ENCODE results near the gene PPM1M. TPM values are rescaled to one million over a fixed set of nuclear protein-coding genes. Genes with fewer than 3 reads are reported as not detected.

Gene PPM1M
- total and polyA plus RNA-seq, 10 of the 15 experiments (the other 5 are each of a cell fraction or from before 2014, with no cell fraction given): 7.3 to 24.8 (median 15.8) TPM

DNA sequence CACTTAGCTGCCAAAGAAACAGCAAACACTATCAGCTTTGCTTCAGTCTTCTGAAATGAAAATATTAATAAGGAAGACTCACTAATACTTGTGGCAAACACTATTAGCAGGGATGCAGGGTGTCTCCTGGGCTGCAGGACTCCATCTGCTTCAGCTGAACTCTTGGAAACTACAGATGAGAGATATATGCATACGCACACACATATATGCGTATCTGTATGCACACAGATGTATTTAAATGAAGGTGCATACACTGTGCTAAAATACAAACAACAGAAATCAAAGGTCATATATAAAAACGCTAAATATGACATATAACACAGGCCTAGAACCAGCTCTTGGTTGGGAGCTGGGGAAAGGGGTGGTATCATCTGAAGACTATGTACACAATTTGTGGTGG is 10.6 kb downstream of the PPM1M start (continued):
- no peak for TF ChIP-seq KLF5 (IDR thresholded peaks at IDR 0.05; ENCODE audit: partially characterized antibody)
- TF ChIP-seq E2F4 (IDR thresholded peaks at IDR 0.05; ENCODE audit: low read depth, low read length): no peak
- no peak for TF ChIP-seq NKRF (conservative IDR thresholded peaks at IDR 0.05)
- TF ChIP-seq PML (IDR thresholded peaks at IDR 0.05; ENCODE audit: low read length): no peak

- in situ Hi-C loops (cut with MboI): no loop called here
- FAIRE-seq: no peak
- Histone ChIP-seq H3K4me2 (ENCODE audit: control insufficient read depth, insufficient read depth) (no peak overlapping the region), H3K9ac (ENCODE audit: control insufficient read depth, insufficient read depth, low read length) (no peak overlapping the region), H3K4me3 (no peak overlapping the region), H3K36me3 (ENCODE audit: control insufficient read depth in 2 of 2, insufficient read depth in 2 of 2, low read length in 1 of 2) (peaks cover 33 to 48% of the 10 kb centered on the region in 2 experiments), H4K20me1 (ENCODE audit: control insufficient read depth, insufficient read depth) (no peaks in the 10 kb centered on the region), H3K27me3 (replicated peaks in 1 of 2; ENCODE audit: control insufficient read depth in 2 of 2, insufficient read depth in 2 of 2, low read length in 1 of 2) (no peaks in the 10 kb centered on the region), H3K9me3 (replicated peaks; ENCODE audit: control insufficient read depth, insufficient read depth, low read length) (no peaks in the 10 kb centered on the region), H2AFZ (ENCODE audit: control insufficient read depth, low read depth, low read length) (no peak overlapping the region), H3K4me1 (ENCODE audit: control insufficient read depth, insufficient read depth, low read length) (peaks cover 18% of the 10 kb centered on the region), H3K27ac (ENCODE audit: control insufficient read depth, insufficient read depth) (no peak overlapping the region), H3K79me2 (ENCODE audit: control insufficient read depth, insufficient read depth, low read length) (peaks cover 4% of the 10 kb centered on the region)
- intact Hi-C loops (cut with micrococcal nuclease; ENCODE audit: unreplicated experiment): no loop called here
- BruUV-seq (replicated peaks): no TSS peak
- ATAC-seq: no peak
- DNase-seq (ENCODE audit: low read depth, low spot score): no peak
- ChIA-PET RAD21 (ENCODE audit: unreplicated experiment) (no interaction called here), CTCF (interaction anchor here (1.9 kb wide), 1 partner anchor 25 kb away, joined by 9 read pairs; no protein-coding TSS in a partner anchor), SMC1A (ENCODE audit: uncharacterized antibody, unreplicated experiment) (interaction anchor here (0.9 to 1.7 kb wide), 2 partner anchors 15 to 16 kb away, joined by 3 to 4 read pairs; no protein-coding TSS in a partner anchor), POLR2A (interaction anchor here (1.0 kb wide), 1 partner anchor 13 kb away, joined by 3 read pairs; no protein-coding TSS in a partner anchor)
- 72% methylated on average over 4 of the region's 4 CpGs for WGBS (ENCODE audit: insufficient coverage, insufficient replicate concordance, low lambda C conversion rate, missing lambda C conversion rate)
- TF ChIP-seq ZSCAN29 (IDR thresholded peaks at IDR 0.05) (no peak), REST (IDR thresholded peaks at IDR 0.05; ENCODE audit: low read depth, low read length) (no peak), MEF2A (IDR thresholded peaks at IDR 0.05; ENCODE audit: insufficient read depth, low read depth, low read length) (no peak), ZNF687 (IDR thresholded peaks at IDR 0.05) (no peak), POU2F2 (IDR thresholded peaks at IDR 0.05; ENCODE audit: borderline replicate concordance, low read depth, low read length) (no peak)
Measured at GRCh38 chr3:52256622-52257021, 11.1 kb downstream of the PPM1M start.
